HEK293T (cell line): ENCODE measurements around the gene PEX14.

Experiments used
- CTCF ChIA-PET: fragments of 350-600 bp; formaldehyde crosslinking; extraction: SDS; loops from one replicate; lab custom pipeline; 2021; ENCODE audit warnings: antibody characterized with exemption, inconsistent platforms; lab: Yijun Ruan, JAX
- POLR2A ChIA-PET: fragments of 350-600 bp; formaldehyde crosslinking; extraction: SDS; loops from one replicate; lab custom pipeline; 2020; ENCODE audit warnings: antibody characterized with exemption, inconsistent platforms; lab: Yijun Ruan, JAX
- DNase-seq: peaks from one replicate; pipeline ENCODE4 v3.0.0; 2012; ENCODE audit warnings: mixed read lengths; ENCODE audit errors: extremely low spot score
- ARNT ChIP-seq: fragments of 450-650 bp; IDR thresholded peaks from 2 replicates; pipeline ENCODE4 v1.6.1; 2017; ENCODE audit warnings: mild to moderate bottlenecking
- BHLHE40 ChIP-seq: fragments of 450-650 bp; IDR thresholded peaks from 2 replicates; pipeline ENCODE4 v1.6.1; 2016; ENCODE audit warnings: mild to moderate bottlenecking, moderate library complexity, borderline replicate concordance
- CTBP1 ChIP-seq: fragments of 450-650 bp; IDR thresholded peaks from 2 replicates; pipeline ENCODE4 v1.6.1; 2016; ENCODE audit warnings: borderline replicate concordance
- ELF4 ChIP-seq: fragments of 450-650 bp; IDR thresholded peaks from 2 replicates; pipeline ENCODE4 v1.6.1; 2017; ENCODE audit warnings: antibody characterized with exemption
- FOXA1 ChIP-seq: fragments of 450-650 bp; IDR thresholded peaks from 2 replicates; pipeline ENCODE4 v1.6.1; 2016; ENCODE audit warnings: mild to moderate bottlenecking
- FOXK2 ChIP-seq: fragments of 450-650 bp; IDR thresholded peaks from 2 replicates; pipeline ENCODE4 v1.6.1; 2016; ENCODE audit warnings: mild to moderate bottlenecking
- FOXM1 ChIP-seq: fragments of 450-650 bp; IDR thresholded peaks from 2 replicates; pipeline ENCODE4 v1.6.1; 2017; ENCODE audit warnings: mild to moderate bottlenecking, borderline replicate concordance
- HDGF ChIP-seq: fragments of 450-650 bp; IDR thresholded peaks from 2 replicates; pipeline ENCODE4 v1.6.1; 2017; ENCODE audit warnings: antibody characterized with exemption, borderline replicate concordance
- L3MBTL2 ChIP-seq: fragments of 450-650 bp; conservative IDR thresholded peaks from 2 replicates; pipeline ENCODE4 v1.6.1; 2016; ENCODE audit warnings: mild to moderate bottlenecking
- LEF1 ChIP-seq: fragments of 450-650 bp; IDR thresholded peaks from 2 replicates; pipeline ENCODE4 v1.6.1; 2017; ENCODE audit warnings: mild to moderate bottlenecking, borderline replicate concordance
- NFRKB ChIP-seq: fragments of 450-650 bp; IDR thresholded peaks from 2 replicates; pipeline ENCODE4 v1.6.1; 2016; ENCODE audit warnings: mild to moderate bottlenecking, moderate library complexity
- SP1 ChIP-seq: fragments of 450-650 bp; IDR thresholded peaks from 2 replicates; pipeline ENCODE4 v1.6.1; 2017
- SUZ12 ChIP-seq: fragments of 450-650 bp; IDR thresholded peaks from 2 replicates; pipeline ENCODE4 v1.6.1; 2016; ENCODE audit warnings: mild to moderate bottlenecking
- TARDBP ChIP-seq: fragments of 450-650 bp; IDR thresholded peaks from 2 replicates; pipeline ENCODE4 v1.6.1; 2016
- ZNF384 ChIP-seq: fragments of 450-650 bp; IDR thresholded peaks from 2 replicates; pipeline ENCODE4 v1.6.1; 2016
- TF ChIP-seq, protein P1 (sequence below): fragments of 450-650 bp; IDR thresholded peaks from 2 replicates; pipeline ENCODE4 v1.6.1; 2016

Gene PEX14

DNA sequence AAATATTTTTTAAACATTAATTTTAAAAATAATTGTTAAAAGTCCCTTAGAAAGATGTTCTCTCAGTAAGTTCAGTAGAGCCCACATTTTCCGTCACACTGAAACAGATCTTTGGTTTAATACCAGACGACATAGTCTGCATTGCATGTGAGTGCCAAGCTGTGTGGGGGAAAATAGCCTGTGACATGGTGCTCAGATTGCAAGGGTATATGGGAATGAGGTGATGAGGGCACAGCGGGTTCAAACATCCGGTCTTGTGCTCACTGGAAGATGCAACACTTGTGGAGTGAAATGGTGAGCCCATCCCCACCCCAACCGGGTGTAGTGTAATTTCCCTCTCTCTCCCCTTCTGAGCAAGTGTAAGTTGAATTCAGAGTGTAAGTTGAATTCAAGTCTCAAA, 114.3 kb downstream of the PEX14 start:
- CTCF ChIA-PET = no interaction called here
- POLR2A ChIA-PET = no interaction called here
- TF ChIP-seq ARNT (no peak), FOXK2 (no peak), ELF4 (no peak), TARDBP (no peak), CTBP1 (no peak), SP1 (no peak), BHLHE40 (no peak), ZNF384 (no peak)
- DNase-seq = no peak

DNA sequence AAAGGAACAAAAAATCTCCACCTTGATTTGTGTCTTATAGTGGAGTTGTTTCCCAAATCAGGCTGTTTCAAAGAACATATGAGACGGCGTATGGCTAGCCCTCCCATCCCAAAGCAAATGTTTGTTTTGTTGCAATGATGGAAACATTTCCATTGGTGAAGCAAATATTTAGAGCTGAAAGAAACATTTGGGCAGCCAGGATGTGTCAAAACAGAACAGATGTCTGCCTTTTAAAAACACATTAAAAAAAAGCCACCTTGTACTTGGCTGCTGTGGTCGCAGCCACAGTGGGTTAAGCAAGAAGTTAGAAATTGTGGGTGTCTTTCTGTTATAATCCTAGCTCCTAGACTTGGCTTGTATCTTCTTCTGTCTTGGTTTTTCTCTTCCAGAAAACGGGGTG, 116.3 kb downstream of the PEX14 start:
- POLR2A ChIA-PET = no interaction called here
- no peak for TF ChIP-seq CTBP1
- DNase-seq = no peak
- CTCF ChIA-PET = no interaction called here

DNA sequence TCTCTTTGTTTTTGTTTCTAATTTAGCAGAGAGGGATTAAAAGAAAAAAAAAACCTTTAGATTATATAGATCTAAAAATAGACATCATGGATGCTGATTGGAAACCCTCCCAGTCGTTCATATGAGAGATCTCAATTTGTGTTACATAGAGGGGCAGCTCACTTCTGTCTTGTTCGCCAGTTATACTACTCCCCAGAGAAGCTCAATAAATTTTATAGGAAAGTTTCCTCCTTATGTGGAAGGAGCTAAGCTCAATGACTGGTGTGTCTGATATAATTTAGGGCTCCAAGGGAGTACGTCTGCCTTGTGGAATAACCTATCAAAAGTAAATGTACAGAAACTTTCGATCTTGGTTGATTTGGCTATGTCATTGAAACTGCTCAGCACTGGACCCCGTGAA, 117.6 kb downstream of the PEX14 start:
- TF ChIP-seq HDGF (no peak), FOXK2 (no peak), ELF4 (no peak), LEF1 (no peak), BHLHE40 (no peak), SUZ12 (no peak), ARNT (no peak), SP1 (no peak), ZNF384 (no peak), NFRKB (no peak), FOXA1 (no peak), FOXM1 (no peak), TARDBP (no peak), CTBP1 (no peak)
- TF ChIP-seq, protein P1, sequence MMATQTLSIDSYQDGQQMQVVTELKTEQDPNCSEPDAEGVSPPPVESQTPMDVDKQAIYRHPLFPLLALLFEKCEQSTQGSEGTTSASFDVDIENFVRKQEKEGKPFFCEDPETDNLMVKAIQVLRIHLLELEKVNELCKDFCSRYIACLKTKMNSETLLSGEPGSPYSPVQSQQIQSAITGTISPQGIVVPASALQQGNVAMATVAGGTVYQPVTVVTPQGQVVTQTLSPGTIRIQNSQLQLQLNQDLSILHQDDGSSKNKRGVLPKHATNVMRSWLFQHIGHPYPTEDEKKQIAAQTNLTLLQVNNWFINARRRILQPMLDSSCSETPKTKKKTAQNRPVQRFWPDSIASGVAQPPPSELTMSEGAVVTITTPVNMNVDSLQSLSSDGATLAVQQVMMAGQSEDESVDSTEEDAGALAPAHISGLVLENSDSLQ = no peak; the same call in 1 of the 2 replicates
- POLR2A ChIA-PET = no interaction called here
- CTCF ChIA-PET = interaction anchor here (0.5 kb wide), 1 partner anchor 14 kb away, joined by 3 read pairs; no protein-coding TSS in a partner anchor
- no peak for DNase-seq

DNA sequence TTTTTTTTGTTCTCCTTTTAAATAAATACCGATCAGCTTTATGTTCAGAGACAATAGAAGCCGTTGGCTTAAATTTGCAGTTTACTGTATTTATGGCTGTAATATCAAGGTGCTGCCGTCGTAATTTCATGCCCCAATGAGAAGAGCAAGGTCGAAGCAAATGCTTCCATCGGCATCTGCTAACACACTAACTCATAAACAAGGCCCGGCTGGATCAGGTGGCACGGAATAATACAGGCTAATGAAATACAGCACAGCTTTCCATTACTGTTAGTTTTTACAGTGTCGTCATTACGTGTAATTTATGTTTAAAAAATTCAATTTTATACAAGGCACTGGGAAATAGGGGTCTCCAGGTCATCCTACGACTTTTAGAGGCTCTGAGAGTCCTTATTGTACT, 119.0 kb downstream of the PEX14 start:
- ChIA-PET CTCF (no interaction called here), POLR2A (no interaction called here)
- no peak for DNase-seq
- TF ChIP-seq HDGF = no peak
- TF ChIP-seq CTBP1 = no peak
- TF ChIP-seq SP1 = no peak
- TF ChIP-seq BHLHE40 = no peak
- no peak for TF ChIP-seq ARNT
- TF ChIP-seq L3MBTL2 = no peak
- TF ChIP-seq SUZ12 = no peak
- no peak for TF ChIP-seq FOXM1
- TF ChIP-seq ELF4 = no peak

DNA sequence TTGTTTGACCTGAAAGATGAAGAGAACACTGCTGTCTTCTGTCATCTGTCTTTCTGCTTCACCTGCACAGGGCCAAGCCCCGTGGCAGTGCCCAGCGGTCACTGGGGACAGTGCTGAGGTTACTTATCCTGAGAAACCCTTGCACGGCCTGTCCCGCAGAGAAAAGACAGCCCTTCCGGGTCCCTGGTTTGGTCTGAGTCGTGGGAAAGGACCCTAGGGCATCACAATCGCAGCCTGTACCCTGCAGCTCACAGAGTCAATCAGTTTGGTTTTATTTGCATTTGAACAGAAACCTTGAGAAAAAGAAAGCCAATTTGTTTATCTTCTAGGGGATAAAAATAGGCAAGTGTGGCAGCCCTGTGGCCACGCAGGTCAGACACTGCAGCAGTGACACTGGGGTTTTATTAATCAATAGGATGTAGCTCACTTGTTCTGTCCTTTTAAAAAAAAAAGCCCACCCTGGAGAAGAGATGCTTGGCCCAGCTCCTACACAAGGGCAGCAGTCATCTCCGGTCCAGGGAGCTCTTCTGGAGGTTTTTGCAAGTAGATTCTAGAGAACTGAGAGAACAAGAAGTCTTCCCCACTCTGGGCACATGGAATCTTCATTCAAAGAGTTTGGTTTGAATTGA, 120.0 kb downstream of the PEX14 start:
- ChIA-PET POLR2A (no interaction called here), CTCF (no interaction called here)
- DNase-seq = no peak
- TF ChIP-seq ARNT (no peak), FOXM1 (no peak), TARDBP (no peak), L3MBTL2 (no peak), ZNF384 (no peak), FOXK2 (no peak), CTBP1 (no peak), ELF4 (no peak), SUZ12 (no peak), FOXA1 (no peak)
- TF ChIP-seq, protein P1 = no peak

DNA sequence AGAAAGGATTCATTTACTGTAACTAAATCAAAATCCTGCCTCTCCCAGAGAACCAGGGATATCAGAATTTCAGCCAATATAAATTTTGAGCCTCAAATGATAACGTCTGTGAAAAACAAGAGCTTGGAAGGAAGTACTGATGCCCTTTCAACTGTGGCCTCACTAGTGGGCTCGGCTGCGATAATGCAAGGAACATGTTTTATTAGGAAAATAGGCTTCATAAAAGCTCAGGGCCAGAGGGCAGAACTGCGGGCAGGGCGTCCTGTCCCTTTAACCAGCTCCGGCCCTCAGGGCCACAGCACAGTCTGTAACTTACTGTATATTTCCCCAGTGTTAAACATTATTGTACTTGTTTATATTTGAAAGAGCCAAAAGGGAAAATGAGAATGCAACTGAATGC, 122.0 kb downstream of the PEX14 start:
- POLR2A ChIA-PET = no interaction called here
- TF ChIP-seq ARNT = no peak
- TF ChIP-seq FOXA1 = no peak
- no peak for TF ChIP-seq HDGF
- no peak for TF ChIP-seq SUZ12
- no peak for TF ChIP-seq SP1
- no peak for TF ChIP-seq ELF4
- TF ChIP-seq L3MBTL2 = no peak
- TF ChIP-seq NFRKB = no peak
- TF ChIP-seq TARDBP = no peak
- TF ChIP-seq CTBP1 = no peak
- TF ChIP-seq FOXM1 = no peak
- TF ChIP-seq, protein P1 = no peak
- TF ChIP-seq FOXK2 = no peak
- TF ChIP-seq LEF1 = no peak
- TF ChIP-seq BHLHE40 = no peak
- no peak for TF ChIP-seq ZNF384
- DNase-seq = no peak
- CTCF ChIA-PET = no interaction called here
